CD4-positive, CD25-positive, alpha-beta regulatory T cell (primary cell): Measurements from ENCODE around the gene LRRC75A. TPM values are rescaled to one million over a fixed set of nuclear protein-coding genes. Genes with fewer than 3 reads are reported as not detected.

Experiments used
- ATAC-seq, 2 donors: fragments of 150-1000 bp; cut with Tn5 transposase; one replicate each; pipeline ENCODE4 v1.10.0; 2021; ENCODE audit warnings: low read depth in 2 of 2, moderate number of reproducible peaks in 2 of 2, moderate library complexity in 1 of 2
- DNase-seq, 3 donors: peaks; one replicate each; pipeline versions ENCODE4 v3.0.0 to v3.0.0-alpha.2; 2012 to 2022; ENCODE audit warnings: mixed read lengths in 1 of 3
- H3K27ac ChIP-seq: one replicate; pipeline ENCODE4 v1.7.0; 2013; ENCODE audit warnings: mild to moderate bottlenecking, low read length; ENCODE audit not compliant: insufficient read depth, poor library complexity, severe bottlenecking
- H3K27me3 ChIP-seq: one replicate; pipeline ENCODE4 v1.7.0; 2013; ENCODE audit warnings: low read length; ENCODE audit not compliant: control insufficient read depth, insufficient read depth
- H3K36me3 ChIP-seq: one replicate; pipeline ENCODE4 v1.7.0; 2013; ENCODE audit warnings: mild to moderate bottlenecking, low read length, moderate library complexity; ENCODE audit not compliant: control insufficient read depth, insufficient read depth
- H3K4me1 ChIP-seq: 2 replicates; pipeline ENCODE4 v1.7.0; 2013; ENCODE audit warnings: mild to moderate bottlenecking, low read length; ENCODE audit not compliant: insufficient read depth, control insufficient read depth, poor library complexity, severe bottlenecking
- H3K4me3 ChIP-seq: one replicate; pipeline ENCODE4 v1.7.0; 2013; ENCODE audit warnings: low read depth, mild to moderate bottlenecking, low read length, moderate library complexity
- H3K9me3 ChIP-seq, 2 experiments: 1 replicate in 1 of 2; 2 replicates in 1 of 2; pipeline ENCODE4 v1.7.0; 2013; ENCODE audit warnings: low read length in 2 of 2, mild to moderate bottlenecking in 1 of 2, moderate library complexity in 1 of 2; ENCODE audit not compliant: control insufficient read depth in 2 of 2
- H3K27ac Mint-ChIP-seq, 3 donors: one replicate each; pipeline ENCODE4 v1.8.0; 2020 to 2022; ENCODE audit warnings: mild to moderate bottlenecking in 3 of 3, mixed read lengths in 3 of 3, moderate library complexity in 2 of 3
- H3K27me3 Mint-ChIP-seq: one replicate; pipeline ENCODE4 v1.8.0; 2022; ENCODE audit warnings: mild to moderate bottlenecking, mixed read lengths
- H3K36me3 Mint-ChIP-seq: one replicate; pipeline ENCODE4 v1.8.0; 2020; ENCODE audit warnings: mixed read lengths
- H3K4me1 Mint-ChIP-seq, 4 donors: one replicate each; pipeline ENCODE4 v1.8.0; 2020 to 2022; ENCODE audit warnings: mixed read lengths in 4 of 4, mild to moderate bottlenecking in 1 of 4
- H3K4me3 Mint-ChIP-seq, 4 donors: one replicate each; pipeline ENCODE4 v1.8.0; 2020 to 2022; ENCODE audit warnings: mild to moderate bottlenecking in 4 of 4, mixed read lengths in 4 of 4, moderate library complexity in 3 of 4
- H3K9me3 Mint-ChIP-seq, 7 donors: one replicate each; pipeline ENCODE4 v1.8.0; 2020 to 2022; ENCODE audit warnings: mixed read lengths in 7 of 7, mild to moderate bottlenecking in 3 of 7, moderate library complexity in 2 of 7
- polyA plus RNA-seq, 4 donors: library from polyadenylated mRNA; unstranded; fragments of 300-500 nt; fragmentation: Illumina TruSeq; gene quantifications; one replicate each; pipeline ENCODE4 v1.2.3, GENCODE V29; 2021
- total RNA-seq: library from RNA; stranded (reverse); gene quantifications from one replicate; pipeline ENCODE4 v1.2.3, GENCODE V29; 2022

LRRC75A gene
- total and polyA plus RNA-seq, 5 donors from 2014 or later, result 1.5 to 3.8 (median 1.7) TPM

- Histone ChIP-seq H3K27ac (no peak overlapping the region), H3K36me3 (peaks cover 80% of the 10 kb centered on the region), H3K4me3 (no peak overlapping the region), H3K9me3 (no peaks in the 10 kb centered on the region), H3K27me3 (no peaks in the 10 kb centered on the region), H3K4me1 (peaks cover 2% of the 10 kb centered on the region)
- ATAC-seq (no peak), DNase-seq (no peak)
- Mint-ChIP-seq H3K27me3 (no peaks in the 10 kb centered on the region), H3K27ac (no peak overlapping the region), H3K36me3 (peaks cover 31% of the 10 kb centered on the region), H3K4me1 (peaks cover 0 to 19% (median 16%) of the 10 kb centered on the region in 4 donors), H3K4me3 (no peak overlapping the region), H3K9me3 (no peaks in the 10 kb centered on the region)
These were observed 66.8 kb downstream of the LRRC75A start for GRCh38 chr17:16425202-16425601.

- H3K4me1 ChIP-seq, result peaks cover 21% of the 10 kb centered on the region
- no peak for DNase-seq
- no peak overlapping the region for H3K4me3 Mint-ChIP-seq
- no peak overlapping the region for H3K27ac ChIP-seq
- H3K27ac Mint-ChIP-seq, result no peak overlapping the region
- no peaks in the 10 kb centered on the region for H3K9me3 ChIP-seq
- H3K4me1 Mint-ChIP-seq, result peaks cover 7 to 38% (median 27%) of the 10 kb centered on the region in 4 donors
- H3K4me3 ChIP-seq, result no peak overlapping the region
- H3K36me3 Mint-ChIP-seq, result peaks cover 40% of the 10 kb centered on the region
- no peaks in the 10 kb centered on the region for H3K27me3 Mint-ChIP-seq
- H3K9me3 Mint-ChIP-seq, result no peaks in the 10 kb centered on the region
- no peak for ATAC-seq
- no peaks in the 10 kb centered on the region for H3K27me3 ChIP-seq
- H3K36me3 ChIP-seq, result peaks cover 77% of the 10 kb centered on the region
These were observed 68.6 kb downstream of the LRRC75A start for GRCh38 chr17:16423226-16423872.

- Histone ChIP-seq H3K36me3 (peaks cover 75% of the 10 kb centered on the region), H3K27me3 (no peaks in the 10 kb centered on the region), H3K4me1 (peaks cover 30% of the 10 kb centered on the region), H3K9me3 (no peaks in the 10 kb centered on the region), H3K27ac (no peak overlapping the region), H3K4me3 (no peak overlapping the region)
- peaks cover 45% of the 10 kb centered on the region for H3K36me3 Mint-ChIP-seq
- no peaks in the 10 kb centered on the region for H3K9me3 Mint-ChIP-seq
- H3K27ac Mint-ChIP-seq, result peak overlapping the region in 2 of 3 donors; percentile 3 to 25
- DNase-seq (no peak), ATAC-seq (no peak)
- peaks cover 7 to 47% (median 31%) of the 10 kb centered on the region in 4 donors for H3K4me1 Mint-ChIP-seq
- H3K4me3 Mint-ChIP-seq, result no peak overlapping the region
- no peaks in the 10 kb centered on the region for H3K27me3 Mint-ChIP-seq
These were observed 69.6 kb downstream of the LRRC75A start for GRCh38 chr17:16422416-16422815.

- H3K27me3 Mint-ChIP-seq, result peaks cover 2% of the 10 kb centered on the region
- Histone ChIP-seq H3K4me1 (peaks cover 52% of the 10 kb centered on the region), H3K27me3 (no peaks in the 10 kb centered on the region), H3K4me3 (peak overlapping the region; percentile 61), H3K9me3 (no peaks in the 10 kb centered on the region), H3K36me3 (peaks cover 52% of the 10 kb centered on the region), H3K27ac (peak overlapping the region; percentile 15)
- peaks cover 7 to 59% (median 38%) of the 10 kb centered on the region in 4 donors for H3K4me1 Mint-ChIP-seq
- ATAC-seq (peak in 1 of 2 donors; percentile 20), DNase-seq (peak in 2 of 3 donors; percentile 24 to 55)
- peak overlapping the region; percentile 81 to 88 (median 86) for H3K27ac Mint-ChIP-seq
- peaks cover 34% of the 10 kb centered on the region for H3K36me3 Mint-ChIP-seq
- peak overlapping the region in 3 of 4 donors; percentile 64 to 86 (median 75) for H3K4me3 Mint-ChIP-seq
- H3K9me3 Mint-ChIP-seq, result no peaks in the 10 kb centered on the region
These were observed 72.1 kb downstream of the LRRC75A start for GRCh38 chr17:16419929-16420271.

GRCh38 chr17:16419074-16419928 lies 72.7 kb downstream of the LRRC75A start:
- Histone ChIP-seq H3K36me3 (peaks cover 52% of the 10 kb centered on the region), H3K4me3 (peak overlapping the region; percentile 61), H3K27me3 (no peaks in the 10 kb centered on the region), H3K4me1 (peaks cover 57% of the 10 kb centered on the region), H3K9me3 (no peaks in the 10 kb centered on the region), H3K27ac (peak overlapping the region; percentile 15)
- Mint-ChIP-seq H3K27ac (peak overlapping the region; percentile 81 to 88 (median 86)), H3K27me3 (peaks cover 5% of the 10 kb centered on the region), H3K36me3 (peaks cover 34% of the 10 kb centered on the region), H3K4me3 (peak overlapping the region; percentile 64 to 86 (median 76)), H3K4me1 (peaks cover 7 to 64% (median 43%) of the 10 kb centered on the region in 4 donors), H3K9me3 (peaks cover 0 to 1% (median 0%) of the 10 kb centered on the region in 7 donors)
- DNase-seq (peak in 2 of 3 donors; percentile 18 to 53), ATAC-seq (peak; percentile 26 to 54)

GRCh38 chr17:16418685-16419068 lies 73.3 kb downstream of the LRRC75A start:
- no peak overlapping the region for H3K27ac ChIP-seq
- Mint-ChIP-seq H3K27me3 (peaks cover 5% of the 10 kb centered on the region), H3K9me3 (peaks cover 0 to 1% (median 0%) of the 10 kb centered on the region in 7 donors), H3K4me3 (peak overlapping the region; percentile 64 to 86 (median 76)), H3K36me3 (peaks cover 34% of the 10 kb centered on the region), H3K4me1 (peaks cover 7 to 67% (median 44%) of the 10 kb centered on the region in 4 donors), H3K27ac (peak overlapping the region; percentile 81 to 99 (median 86))
- peaks cover 50% of the 10 kb centered on the region for H3K36me3 ChIP-seq
- no peak for ATAC-seq
- no peak for DNase-seq
- no peaks in the 10 kb centered on the region for H3K27me3 ChIP-seq
- H3K9me3 ChIP-seq, result no peaks in the 10 kb centered on the region
- H3K4me1 ChIP-seq, result peaks cover 57% of the 10 kb centered on the region
- H3K4me3 ChIP-seq, result peak overlapping the region; percentile 61

GRCh38 chr17:16417896-16418684 lies 73.9 kb downstream of the LRRC75A start:
- Histone ChIP-seq H3K9me3 (no peaks in the 10 kb centered on the region), H3K4me1 (peaks cover 57% of the 10 kb centered on the region), H3K27ac (no peak overlapping the region), H3K36me3 (peaks cover 45% of the 10 kb centered on the region), H3K4me3 (peak overlapping the region; percentile 61), H3K27me3 (no peaks in the 10 kb centered on the region)
- Mint-ChIP-seq H3K27me3 (peaks cover 5% of the 10 kb centered on the region), H3K9me3 (peaks cover 0 to 1% (median 0%) of the 10 kb centered on the region in 7 donors), H3K4me1 (peaks cover 7 to 65% (median 44%) of the 10 kb centered on the region in 4 donors), H3K4me3 (peak overlapping the region; percentile 64 to 86 (median 71)), H3K36me3 (peaks cover 34% of the 10 kb centered on the region), H3K27ac (peak overlapping the region; percentile 81 to 99 (median 86))
- no peak for ATAC-seq
- DNase-seq, result no peak
